WERI-Rb-1 (cell line): Measurements from ENCODE around the gene DTX2.
"Not testable (repeated sequence)": the region's sequence is repeated elsewhere in the genome, so short reads cannot be mapped to it uniquely, and the experiment has no call there.

ENCODE experiments used
- DNase-seq: peaks from one replicate; pipeline ENCODE4 v3.0.0-alpha.2; 2020
- H3K27ac ChIP-seq: fragments of 250-450 bp; sonication (Bioruptor Pico); 2 replicates; pipeline ENCODE4 v1.5.1; 2020; ENCODE audit warnings: mild to moderate bottlenecking, moderate library complexity
- H3K27me3 ChIP-seq: fragments of 250-450 bp; sonication (Bioruptor Pico); 2 replicates; pipeline ENCODE4 v1.5.1; 2021; ENCODE audit warnings: mild to moderate bottlenecking, low read depth, moderate library complexity; ENCODE audit not compliant: insufficient read depth, severe bottlenecking
- H3K36me3 ChIP-seq: fragments of 250-450 bp; sonication (Bioruptor Pico); 2 replicates; pipeline ENCODE4 v1.5.1; 2020; ENCODE audit warnings: mild to moderate bottlenecking, moderate library complexity
- H3K4me3 ChIP-seq: 2 replicates; pipeline ENCODE4 v1.5.1; 2011; ENCODE audit warnings: low read depth, mild to moderate bottlenecking, control low read depth, low read length
- H3K9me3 ChIP-seq: fragments of 250-450 bp; sonication (Bioruptor Pico); 2 replicates; pipeline ENCODE4 v1.5.1; 2021; ENCODE audit warnings: mild to moderate bottlenecking, moderate library complexity; ENCODE audit not compliant: severe bottlenecking

Gene DTX2

GRCh38 chr7:76464959-76465358 lies 3.5 kb downstream of the DTX2 start:
- H3K4me3 ChIP-seq, DNase-seq, H3K36me3 ChIP-seq, H3K9me3 ChIP-seq, H3K27ac ChIP-seq, H3K27me3 ChIP-seq: not testable (repeated sequence)

- H3K9me3 ChIP-seq, H3K27me3 ChIP-seq, H3K36me3 ChIP-seq, H3K27ac ChIP-seq, DNase-seq, H3K4me3 ChIP-seq: not testable (repeated sequence)
Observed at GRCh38 chr7:76465950-76466349, 4.4 kb downstream of the DTX2 start.

- not testable (repeated sequence) for H3K36me3 ChIP-seq, H3K4me3 ChIP-seq, H3K27ac ChIP-seq, H3K9me3 ChIP-seq, H3K27me3 ChIP-seq, DNase-seq
Observed at GRCh38 chr7:76467743-76468404, 6.4 kb downstream of the DTX2 start.

GRCh38 chr7:76471556-76472221 lies 10.2 kb downstream of the DTX2 start:
- not testable (repeated sequence) for DNase-seq, H3K27me3 ChIP-seq, H3K4me3 ChIP-seq, H3K27ac ChIP-seq, H3K9me3 ChIP-seq, H3K36me3 ChIP-seq

GRCh38 chr7:76473097-76473496 lies 11.6 kb downstream of the DTX2 start:
- not testable (repeated sequence) for H3K9me3 ChIP-seq, H3K36me3 ChIP-seq, H3K27ac ChIP-seq, H3K27me3 ChIP-seq, H3K4me3 ChIP-seq, DNase-seq

DNA sequence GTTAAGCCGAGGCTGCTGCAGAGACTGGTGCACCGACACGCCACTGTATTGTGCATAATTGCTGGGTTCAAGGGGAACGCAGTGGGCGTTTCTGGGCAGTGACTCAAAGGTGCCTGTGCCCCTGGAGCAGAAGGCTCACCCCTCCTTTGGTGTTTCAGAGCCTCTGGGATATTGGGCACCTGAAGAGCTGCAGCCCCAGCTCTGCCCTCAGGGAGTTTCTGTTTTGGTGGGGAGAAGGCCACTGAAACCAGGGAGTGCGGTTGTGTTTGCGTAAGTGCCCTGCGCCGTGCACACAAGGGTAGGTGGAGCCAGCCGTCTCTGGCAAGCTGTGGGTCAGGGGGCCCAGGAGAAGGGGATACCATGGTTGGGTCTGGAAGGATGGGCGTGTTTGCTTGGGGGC lies 14.8 kb downstream of the DTX2 start:
- H3K9me3 ChIP-seq, H3K4me3 ChIP-seq, H3K27me3 ChIP-seq, DNase-seq, H3K27ac ChIP-seq, H3K36me3 ChIP-seq: not testable (repeated sequence)

DNA sequence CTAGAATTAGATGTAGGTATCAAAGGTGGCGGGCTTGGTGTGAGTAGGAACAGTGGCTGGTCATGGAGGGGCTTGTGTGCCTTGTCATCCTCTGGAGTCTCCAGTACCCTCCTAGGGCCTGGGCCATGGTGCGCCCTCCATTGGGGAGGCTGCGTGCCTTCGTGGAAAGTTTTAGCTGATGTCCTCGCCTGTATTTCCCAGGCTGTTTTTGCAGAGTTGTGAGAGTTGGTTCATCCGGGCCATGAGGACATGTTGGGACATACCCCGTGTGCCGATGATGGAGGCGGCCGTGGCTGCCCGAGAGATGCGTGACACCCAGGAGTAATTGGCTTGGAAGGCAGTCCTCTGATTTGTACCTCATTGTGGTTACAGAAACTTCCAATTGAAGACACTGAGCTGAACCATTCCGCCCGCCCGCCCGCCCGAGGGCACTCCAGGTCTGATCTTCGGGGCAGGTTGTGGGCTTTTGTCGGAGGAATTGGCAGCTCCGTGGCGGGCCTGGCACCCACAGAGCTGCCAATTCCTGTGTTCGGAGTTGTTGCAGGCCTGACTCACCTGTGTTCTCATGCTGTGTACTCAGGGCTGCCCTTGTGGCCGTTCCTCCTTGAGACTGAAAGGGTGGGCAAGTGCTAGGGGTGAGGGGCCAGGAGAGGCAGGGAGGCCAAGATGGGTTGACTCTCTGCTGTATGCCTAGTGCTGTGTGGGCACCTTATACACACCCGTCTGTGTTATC lies 15.4 kb downstream of the DTX2 start:
- not testable (repeated sequence) for DNase-seq

GRCh38 chr7:76479628-76480027 lies 18.1 kb downstream of the DTX2 start:
- not testable (repeated sequence) for H3K36me3 ChIP-seq, H3K27ac ChIP-seq, H3K4me3 ChIP-seq, DNase-seq, H3K9me3 ChIP-seq, H3K27me3 ChIP-seq

More for the DNA sequence above, 15.4 kb downstream of the DTX2 start:
- not testable (repeated sequence) for H3K36me3 ChIP-seq, H3K27me3 ChIP-seq, H3K9me3 ChIP-seq, H3K27ac ChIP-seq, H3K4me3 ChIP-seq

GRCh38 chr7:76480403-76481253 lies 19.1 kb downstream of the DTX2 start:
- H3K27me3 ChIP-seq, DNase-seq, H3K27ac ChIP-seq, H3K9me3 ChIP-seq, H3K36me3 ChIP-seq, H3K4me3 ChIP-seq: not testable (repeated sequence)

GRCh38 chr7:76482660-76483059 lies 21.2 kb downstream of the DTX2 start:
- H3K27ac ChIP-seq, H3K9me3 ChIP-seq, H3K4me3 ChIP-seq, DNase-seq, H3K27me3 ChIP-seq, H3K36me3 ChIP-seq: not testable (repeated sequence)

DNA sequence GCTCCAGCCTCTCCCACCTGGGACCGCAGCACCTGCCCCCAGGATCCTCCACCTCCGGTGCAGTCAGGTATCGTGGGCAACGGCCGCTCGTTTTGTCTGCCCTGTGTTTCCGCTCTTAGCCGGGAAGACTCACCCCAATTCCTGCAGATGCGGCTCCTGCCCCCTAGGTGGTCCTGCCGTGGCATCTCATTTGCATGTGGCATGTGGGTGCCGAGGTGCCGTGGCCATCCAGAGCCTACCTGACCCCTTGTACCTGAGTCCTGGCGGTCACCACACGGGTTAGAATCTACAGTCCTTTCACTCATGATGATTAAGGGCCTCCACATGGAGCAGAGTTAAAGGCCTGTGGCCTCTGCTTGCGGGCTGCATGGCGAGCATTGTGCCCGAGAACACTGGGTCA lies 21.6 kb downstream of the DTX2 start:
- H3K27ac ChIP-seq, H3K4me3 ChIP-seq, H3K36me3 ChIP-seq, DNase-seq, H3K9me3 ChIP-seq, H3K27me3 ChIP-seq: not testable (repeated sequence)

- not testable (repeated sequence) for H3K36me3 ChIP-seq, DNase-seq, H3K4me3 ChIP-seq, H3K27ac ChIP-seq, H3K27me3 ChIP-seq, H3K9me3 ChIP-seq
Observed at GRCh38 chr7:76484456-76484855, 22.9 kb downstream of the DTX2 start.

DNA sequence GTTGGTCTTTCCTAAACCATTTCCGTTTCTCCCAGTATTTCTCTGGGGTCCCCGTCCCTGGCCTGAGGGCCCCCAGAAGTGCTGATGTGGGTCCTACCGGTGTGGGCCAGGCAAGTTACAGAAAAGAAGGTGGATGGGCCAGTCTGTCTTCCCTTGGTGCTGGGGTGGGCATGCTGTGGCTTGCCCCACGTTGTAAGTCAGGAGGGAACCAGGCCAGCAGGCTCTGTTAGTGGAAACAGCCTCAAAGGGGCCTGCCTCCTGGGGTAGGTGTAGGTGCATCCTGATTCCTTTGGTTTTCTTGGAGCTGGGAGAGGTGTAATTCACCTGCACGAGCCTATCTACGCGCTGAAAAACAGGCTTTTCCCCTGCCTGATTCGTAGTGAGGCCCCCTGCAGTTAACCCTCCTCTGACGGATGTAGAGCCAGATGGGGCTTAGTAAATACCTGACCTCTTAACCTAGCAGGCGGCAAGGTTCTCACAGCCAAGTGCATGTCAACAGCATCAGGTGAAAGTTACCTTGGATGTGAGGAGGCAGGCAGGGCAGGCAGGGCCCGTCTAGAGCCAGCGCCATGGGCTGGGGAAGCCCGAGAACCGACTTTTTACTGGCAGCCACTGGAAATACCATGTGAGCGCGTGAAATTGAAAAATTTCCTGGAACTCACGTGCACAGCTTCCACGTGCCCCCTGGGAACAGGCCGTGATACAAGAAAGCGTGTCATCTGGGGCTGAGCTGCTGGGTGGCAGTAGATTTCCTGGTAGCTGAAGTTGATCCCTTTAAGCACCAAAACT lies 24.5 kb downstream of the DTX2 start:
- H3K27me3 ChIP-seq, H3K36me3 ChIP-seq, H3K9me3 ChIP-seq, H3K4me3 ChIP-seq, H3K27ac ChIP-seq: not testable (repeated sequence)
- peak; percentile 63 for DNase-seq
